ENCODE measurements around the gene PARP9.
A peak's percentile ranks its signal among the peaks of the same experiment; 100 is the strongest.

PARP9 gene

GRCh38 chr3:122564155-122564912 lies at the start of gene PARP9, which contains the start of gene DTX3L:
PARP9 (minus strand) TSS chr3:122564300; CDS start chr3:122559620, 4,680 bp downstream.
DTX3L (plus strand) TSS chr3:122564338; CDS start chr3:122564427, 89 bp downstream.
- DNase-seq (ENCODE audit: low read depth) = peak; percentile 40

DNA sequence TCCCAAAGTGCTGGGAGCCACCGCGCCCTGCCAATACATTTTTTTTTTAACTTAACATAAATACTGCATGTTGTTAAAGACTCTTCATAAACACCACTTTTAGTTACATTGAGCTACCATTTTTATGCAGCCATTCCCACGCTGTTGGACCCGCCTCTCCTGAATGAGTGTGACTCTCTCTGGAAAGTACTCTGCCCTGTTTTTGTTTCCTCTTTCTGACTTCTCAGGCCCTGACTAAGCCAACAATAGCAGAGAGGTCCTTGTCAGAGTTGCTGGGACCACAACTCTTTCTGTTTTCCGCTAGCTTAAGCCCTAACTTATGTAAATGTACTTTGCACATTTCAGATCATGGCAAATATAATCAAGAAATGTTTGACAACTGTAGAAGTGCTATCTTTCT lies 48.6 kb upstream of the PARP9 start:
- DNase-seq (ENCODE audit: low read depth) = no peak

DNA sequence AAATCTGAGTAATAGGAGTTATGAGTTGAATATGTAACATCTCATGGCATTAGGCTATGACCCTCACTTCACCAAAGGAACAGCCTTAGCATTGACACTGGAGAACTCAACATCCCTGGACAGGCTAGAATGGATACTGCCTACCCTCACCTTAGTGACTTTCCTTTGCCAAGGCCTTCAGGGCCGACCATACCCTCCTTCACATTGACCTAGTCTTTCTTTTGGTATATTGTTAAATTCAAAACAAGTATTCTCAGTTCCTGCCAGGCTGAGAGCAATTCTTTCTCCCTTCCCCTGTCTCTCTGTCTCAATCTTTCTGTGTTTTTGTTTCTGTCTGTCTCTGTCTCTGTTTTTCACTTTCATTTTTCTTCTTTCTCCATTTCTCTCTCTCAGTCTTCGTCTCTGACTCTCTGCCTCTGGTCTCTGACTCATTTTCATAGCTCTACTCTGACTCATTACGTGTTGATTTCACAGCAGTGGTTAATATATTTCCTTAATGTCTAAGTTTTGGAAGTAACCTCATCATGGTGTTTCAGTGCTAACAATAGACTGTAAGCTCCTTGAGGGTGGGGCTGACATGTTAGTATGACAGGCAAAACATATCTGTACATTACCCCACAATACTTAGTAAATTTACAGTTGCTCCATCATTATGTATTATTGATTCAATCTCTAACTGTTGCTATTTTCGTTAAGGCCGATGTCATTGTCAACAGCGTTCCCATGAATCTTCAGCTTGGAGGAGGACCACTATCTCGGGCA lies 45.9 kb upstream of the PARP9 start:
- DNase-seq (ENCODE audit: low read depth) = no peak

DNA sequence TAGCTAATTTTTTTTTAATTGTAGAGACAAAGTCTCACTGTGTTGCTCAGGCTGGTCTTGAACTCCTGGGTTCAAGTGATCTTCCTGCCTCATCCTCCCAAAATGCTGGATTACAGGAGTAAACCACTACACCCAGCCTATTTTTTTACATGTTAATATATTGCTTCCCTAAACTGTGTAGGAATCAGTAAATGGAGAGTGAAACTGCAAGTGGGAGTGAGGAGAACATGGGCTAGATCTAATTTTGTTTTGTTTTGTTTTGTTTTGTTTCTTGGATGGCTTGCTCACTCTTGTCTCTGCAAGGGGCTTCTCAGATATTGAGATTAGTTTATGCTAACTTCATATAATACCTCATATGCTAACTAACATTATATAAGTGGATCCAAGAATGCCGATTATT lies 44.8 kb upstream of the PARP9 start:
- no peak for DNase-seq (ENCODE audit: low read depth)

DNA sequence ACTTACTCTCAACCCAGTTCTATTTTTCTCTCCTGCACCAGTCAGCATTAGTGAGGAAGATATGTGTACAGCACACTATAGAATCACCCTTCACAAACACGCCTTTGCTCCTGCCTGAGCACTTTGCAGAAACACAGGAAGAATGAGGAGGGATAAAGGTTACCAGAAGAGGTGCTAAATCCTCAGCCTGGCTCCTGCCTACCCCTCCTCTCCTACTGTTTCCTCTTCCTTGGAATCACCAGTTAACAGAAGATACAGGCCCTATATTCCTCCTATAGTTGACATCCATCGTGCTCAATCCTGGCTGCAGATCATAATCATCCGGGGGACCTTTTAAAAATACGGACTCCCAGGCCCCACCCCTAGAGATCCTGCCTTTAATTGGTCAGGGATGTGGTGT lies 42.2 kb upstream of the PARP9 start:
- DNase-seq (ENCODE audit: low read depth) = no peak

DNA sequence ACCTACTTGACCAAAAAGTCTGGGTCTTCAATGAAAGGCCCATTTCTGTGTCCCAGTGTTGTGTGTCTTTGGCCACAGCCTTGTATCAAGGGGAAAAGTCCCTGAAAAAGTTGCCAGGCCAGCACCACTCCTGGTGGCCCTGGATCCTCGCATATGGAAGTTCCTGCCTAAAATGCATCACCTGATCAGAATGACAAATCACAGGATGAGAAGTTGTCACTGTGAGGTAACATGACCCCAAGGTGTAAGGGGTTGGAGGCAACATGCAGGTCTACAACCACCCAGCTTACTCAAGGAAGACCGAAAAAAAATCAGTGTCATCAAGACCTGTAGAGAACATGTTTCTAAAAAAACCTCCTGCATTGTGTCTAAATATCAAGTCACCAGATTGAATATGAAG lies 39.0 kb upstream of the PARP9 start:
- no peak for DNase-seq (ENCODE audit: low read depth)

- no peak for DNase-seq (ENCODE audit: low read depth)
Observed at GRCh38 chr3:122602011-122602710, 38.1 kb upstream of the PARP9 start.

- no peak for DNase-seq (ENCODE audit: low read depth)
Observed at GRCh38 chr3:122598556-122598955, 34.5 kb upstream of the PARP9 start.

GRCh38 chr3:122598151-122598550 lies 34.1 kb upstream of the PARP9 start:
- DNase-seq (ENCODE audit: low read depth) = no peak

DNA sequence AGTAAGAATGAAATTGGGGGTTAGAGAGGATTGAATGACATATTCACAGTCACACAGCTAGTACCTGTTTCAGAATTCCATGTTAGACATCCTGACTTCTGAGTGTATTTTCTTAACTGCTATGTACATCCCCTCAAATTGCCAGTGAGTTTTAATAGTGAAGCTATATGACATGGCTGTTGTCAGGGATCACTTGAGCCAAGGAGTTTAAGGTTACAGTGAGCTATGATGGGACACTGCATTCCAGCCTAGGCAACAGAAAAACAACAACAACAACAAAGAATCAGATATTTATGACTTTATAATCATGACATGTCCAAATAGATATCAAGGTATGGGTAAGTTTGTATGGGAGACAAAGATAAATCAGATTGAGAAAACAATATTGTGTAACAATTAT lies 29.9 kb upstream of the PARP9 start:
- no peak for DNase-seq (ENCODE audit: low read depth)

GRCh38 chr3:122590610-122591009 lies 26.5 kb upstream of the PARP9 start:
- no peak for DNase-seq (ENCODE audit: low read depth)

DNA sequence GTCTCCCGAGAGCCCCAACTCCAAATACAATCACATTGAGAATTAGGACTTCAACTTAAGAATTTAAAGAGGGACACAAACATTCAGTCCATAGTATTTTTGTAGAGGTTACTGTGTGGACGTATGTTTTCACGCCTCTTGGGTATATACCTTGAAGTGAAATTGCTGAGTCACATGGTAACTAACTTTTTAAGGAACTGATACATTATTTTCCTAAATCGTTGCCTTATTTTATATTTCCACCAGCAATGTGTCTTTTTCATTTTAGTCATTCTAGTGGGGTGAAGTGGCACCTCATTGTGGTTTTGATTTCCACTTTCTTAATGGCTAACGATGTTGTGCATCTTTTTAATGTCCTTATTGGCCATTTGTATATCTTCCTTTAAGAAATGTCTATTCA lies 25.2 kb upstream of the PARP9 start:
- no peak for DNase-seq (ENCODE audit: low read depth)

DNA sequence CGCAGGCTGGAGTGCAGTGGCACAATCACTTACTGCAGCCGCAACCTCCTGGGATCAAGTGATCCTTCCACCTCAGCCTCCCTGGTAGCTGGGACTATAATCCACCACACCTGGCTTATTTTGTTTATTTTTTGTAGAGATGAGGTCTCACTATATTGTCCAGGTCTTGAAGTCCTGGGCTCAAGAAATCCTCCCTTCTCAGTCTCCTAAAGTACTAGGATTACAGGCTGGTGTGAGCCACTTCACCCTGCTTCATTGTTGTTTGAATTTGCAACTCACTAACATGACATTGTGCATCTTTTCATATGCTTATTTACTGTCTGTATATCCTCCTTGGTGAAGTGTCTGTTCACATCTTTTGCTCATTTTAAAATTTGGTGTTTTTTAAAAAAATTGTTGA lies 23.5 kb upstream of the PARP9 start:
- no peak for DNase-seq (ENCODE audit: low read depth)

- DNase-seq (ENCODE audit: low read depth) = no peak
Observed at GRCh38 chr3:122586773-122587485, 22.8 kb upstream of the PARP9 start.

GRCh38 chr3:122586098-122586497 lies 22.0 kb upstream of the PARP9 start:
- DNase-seq (ENCODE audit: low read depth) = no peak

GRCh38 chr3:122582390-122582789 lies 18.3 kb upstream of the PARP9 start:
- DNase-seq (ENCODE audit: low read depth) = no peak

GRCh38 chr3:122581622-122582021 lies 17.5 kb upstream of the PARP9 start:
- DNase-seq (ENCODE audit: low read depth) = no peak

DNA sequence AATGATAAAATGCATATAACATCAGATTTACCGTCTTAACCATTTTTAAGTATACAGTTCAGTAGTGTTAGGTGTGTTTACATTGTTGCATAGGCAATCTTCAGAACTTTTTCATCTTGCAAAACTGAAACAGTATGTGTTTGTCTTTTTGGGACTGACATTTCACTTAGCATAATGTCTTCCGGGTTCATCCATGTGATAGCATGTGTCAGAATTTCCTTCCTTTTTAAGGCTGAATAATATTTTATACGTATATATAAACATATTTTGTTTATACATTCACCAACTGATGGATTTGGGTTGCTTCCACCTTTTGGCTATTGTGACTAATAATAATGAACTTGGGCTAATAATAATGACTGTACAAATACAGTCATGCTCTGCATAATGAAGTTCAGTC lies 16.4 kb upstream of the PARP9 start:
- no peak for DNase-seq (ENCODE audit: low read depth)

DNA sequence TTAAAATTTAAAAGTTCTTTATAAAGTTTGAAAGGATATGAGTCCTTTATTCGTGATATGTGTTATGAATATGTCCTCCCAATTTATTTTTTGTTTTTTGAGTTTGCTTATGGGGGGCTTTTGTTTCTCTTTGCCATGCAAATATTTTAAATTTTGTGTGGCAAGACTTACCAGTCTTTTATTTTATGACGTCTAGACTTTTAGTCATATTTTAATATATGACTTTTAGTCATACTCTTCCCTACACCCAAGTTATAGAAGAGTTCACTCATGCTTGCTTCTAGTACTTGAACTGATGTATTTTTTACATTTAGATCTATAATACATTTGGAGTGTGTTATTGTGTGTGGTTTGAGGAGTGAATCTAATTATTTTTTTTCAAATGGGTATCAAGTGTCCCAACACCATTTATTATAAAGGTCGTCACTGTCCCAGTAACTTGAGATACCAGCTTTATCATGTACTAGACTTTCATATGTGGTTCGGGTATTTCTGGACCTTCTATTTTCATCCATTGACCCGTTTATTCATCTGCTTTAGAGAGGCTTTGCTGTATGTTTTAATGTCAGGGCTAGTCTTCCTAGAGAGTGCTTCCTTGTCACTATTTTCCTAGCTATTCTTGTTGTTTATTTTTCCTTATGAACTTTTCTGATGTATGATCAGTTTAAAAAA lies 14.1 kb upstream of the PARP9 start:
- DNase-seq (ENCODE audit: low read depth) = no peak

- no peak for DNase-seq (ENCODE audit: low read depth)
Observed at GRCh38 chr3:122577409-122578031, 13.4 kb upstream of the PARP9 start, which contains the start of gene PARP15. PARP15 (plus strand) TSS chr3:122577650; CDS start chr3:122577668, 18 bp downstream.
